ENCODE data around the gene SLC39A11.

SLC39A11 gene

DNA sequence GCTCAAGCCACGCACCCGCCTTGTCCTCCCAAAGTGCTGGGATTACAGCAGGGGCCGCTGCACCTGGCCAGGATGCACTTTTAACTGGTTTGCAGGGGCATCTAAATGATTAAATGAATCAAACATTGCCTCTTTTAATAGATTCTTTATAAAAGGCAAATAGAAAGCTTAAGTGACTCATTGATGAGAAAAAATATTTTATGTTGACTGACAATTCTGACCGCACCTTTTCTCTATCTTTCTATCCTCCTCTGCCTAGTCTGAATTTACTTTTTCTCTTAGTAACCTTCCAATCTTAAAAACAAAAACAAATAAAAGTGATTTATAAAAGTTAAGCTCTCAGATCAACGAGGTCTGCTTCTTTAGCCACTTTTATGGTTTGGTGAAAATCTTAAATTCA is 35.3 kb downstream of the SLC39A11 start:
- TF ChIP-seq EP300 (IDR thresholded peaks at IDR 0.05; ENCODE audit: borderline replicate concordance) (no peak), ZBTB7A (IDR thresholded peaks at IDR 0.05; ENCODE audit: low read depth) (no peak)

DNA sequence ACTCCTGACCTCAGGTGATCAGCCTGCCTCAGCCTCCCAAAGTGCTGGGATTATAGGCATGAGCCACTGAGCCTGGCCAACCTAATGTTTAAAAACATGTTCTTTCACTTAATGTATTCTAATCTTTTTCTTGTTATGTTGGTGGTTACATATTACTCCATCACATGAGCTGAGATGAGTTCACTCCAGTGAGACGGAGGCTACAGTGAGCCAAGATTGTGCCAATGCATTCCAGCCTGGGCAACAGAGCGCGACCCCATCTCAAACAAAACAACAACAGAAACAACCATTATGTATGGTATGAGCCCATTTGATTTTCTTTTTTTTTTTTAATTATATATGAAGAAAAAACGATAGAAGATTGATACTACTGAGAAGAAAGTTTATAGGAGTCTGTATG is 39.6 kb downstream of the SLC39A11 start:
- TF ChIP-seq, protein P1, sequence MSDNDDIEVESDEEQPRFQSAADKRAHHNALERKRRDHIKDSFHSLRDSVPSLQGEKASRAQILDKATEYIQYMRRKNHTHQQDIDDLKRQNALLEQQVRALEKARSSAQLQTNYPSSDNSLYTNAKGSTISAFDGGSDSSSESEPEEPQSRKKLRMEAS (IDR thresholded peaks at IDR 0.05), result no peak
- TF ChIP-seq, protein P2, sequence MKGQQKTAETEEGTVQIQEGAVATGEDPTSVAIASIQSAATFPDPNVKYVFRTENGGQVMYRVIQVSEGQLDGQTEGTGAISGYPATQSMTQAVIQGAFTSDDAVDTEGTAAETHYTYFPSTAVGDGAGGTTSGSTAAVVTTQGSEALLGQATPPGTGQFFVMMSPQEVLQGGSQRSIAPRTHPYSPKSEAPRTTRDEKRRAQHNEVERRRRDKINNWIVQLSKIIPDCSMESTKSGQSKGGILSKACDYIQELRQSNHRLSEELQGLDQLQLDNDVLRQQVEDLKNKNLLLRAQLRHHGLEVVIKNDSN (IDR thresholded peaks at IDR 0.05), result no peak
- TF ChIP-seq TEAD4 (IDR thresholded peaks at IDR 0.05) (peak; percentile 50), TCF12 (IDR thresholded peaks at IDR 0.05; ENCODE audit: low read depth) (no peak), TAF1 (IDR thresholded peaks at IDR 0.05; ENCODE audit: low read depth) (no peak), RAD21 (IDR thresholded peaks at IDR 0.05; ENCODE audit: low read depth) (no peak)
- TF ChIP-seq, protein P3, sequence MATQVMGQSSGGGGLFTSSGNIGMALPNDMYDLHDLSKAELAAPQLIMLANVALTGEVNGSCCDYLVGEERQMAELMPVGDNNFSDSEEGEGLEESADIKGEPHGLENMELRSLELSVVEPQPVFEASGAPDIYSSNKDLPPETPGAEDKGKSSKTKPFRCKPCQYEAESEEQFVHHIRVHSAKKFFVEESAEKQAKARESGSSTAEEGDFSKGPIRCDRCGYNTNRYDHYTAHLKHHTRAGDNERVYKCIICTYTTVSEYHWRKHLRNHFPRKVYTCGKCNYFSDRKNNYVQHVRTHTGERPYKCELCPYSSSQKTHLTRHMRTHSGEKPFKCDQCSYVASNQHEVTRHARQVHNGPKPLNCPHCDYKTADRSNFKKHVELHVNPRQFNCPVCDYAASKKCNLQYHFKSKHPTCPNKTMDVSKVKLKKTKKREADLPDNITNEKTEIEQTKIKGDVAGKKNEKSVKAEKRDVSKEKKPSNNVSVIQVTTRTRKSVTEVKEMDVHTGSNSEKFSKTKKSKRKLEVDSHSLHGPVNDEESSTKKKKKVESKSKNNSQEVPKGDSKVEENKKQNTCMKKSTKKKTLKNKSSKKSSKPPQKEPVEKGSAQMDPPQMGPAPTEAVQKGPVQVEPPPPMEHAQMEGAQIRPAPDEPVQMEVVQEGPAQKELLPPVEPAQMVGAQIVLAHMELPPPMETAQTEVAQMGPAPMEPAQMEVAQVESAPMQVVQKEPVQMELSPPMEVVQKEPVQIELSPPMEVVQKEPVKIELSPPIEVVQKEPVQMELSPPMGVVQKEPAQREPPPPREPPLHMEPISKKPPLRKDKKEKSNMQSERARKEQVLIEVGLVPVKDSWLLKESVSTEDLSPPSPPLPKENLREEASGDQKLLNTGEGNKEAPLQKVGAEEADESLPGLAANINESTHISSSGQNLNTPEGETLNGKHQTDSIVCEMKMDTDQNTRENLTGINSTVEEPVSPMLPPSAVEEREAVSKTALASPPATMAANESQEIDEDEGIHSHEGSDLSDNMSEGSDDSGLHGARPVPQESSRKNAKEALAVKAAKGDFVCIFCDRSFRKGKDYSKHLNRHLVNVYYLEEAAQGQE (IDR thresholded peaks at IDR 0.05; ENCODE audit: low read depth), result no peak

DNA sequence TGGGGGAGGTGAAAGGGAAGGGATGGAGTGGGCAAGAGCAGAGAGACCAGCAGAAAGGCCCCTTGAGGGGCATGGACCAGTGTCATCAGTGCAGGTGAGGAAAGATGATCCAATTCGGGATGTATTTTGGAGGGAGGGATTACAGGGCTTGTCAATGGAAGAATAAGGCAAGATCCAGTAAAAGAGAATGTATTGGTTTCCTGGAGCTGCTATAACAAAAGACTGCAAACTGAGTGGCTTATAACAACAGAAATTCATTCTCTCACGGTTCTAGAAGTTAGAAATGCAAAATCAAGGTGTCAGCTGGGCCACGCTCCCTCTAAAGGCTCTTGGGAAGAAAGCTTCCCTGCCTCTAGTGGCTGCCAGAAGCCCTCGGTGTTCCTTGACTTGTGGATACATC is 41.7 kb downstream of the SLC39A11 start:
- TF ChIP-seq CEBPB (IDR thresholded peaks at IDR 0.05) (no peak), TAF1 (IDR thresholded peaks at IDR 0.05; ENCODE audit: low read depth) (no peak), TEAD4 (IDR thresholded peaks at IDR 0.05) (no peak), ZBTB7A (IDR thresholded peaks at IDR 0.05; ENCODE audit: low read depth) (no peak), RAD21 (IDR thresholded peaks at IDR 0.05; ENCODE audit: low read depth) (no peak), CREB1 (IDR thresholded peaks at IDR 0.05; ENCODE audit: low read depth) (no peak), FOXM1 (IDR thresholded peaks at IDR 0.05; ENCODE audit: borderline replicate concordance, low read depth) (no peak), EGR1 (IDR thresholded peaks at IDR 0.05) (no peak), EP300 (IDR thresholded peaks at IDR 0.05; ENCODE audit: borderline replicate concordance) (no peak), TCF12 (IDR thresholded peaks at IDR 0.05; ENCODE audit: low read depth) (no peak)
- TF ChIP-seq, protein P1 (IDR thresholded peaks at IDR 0.05), result no peak
- TF ChIP-seq, protein P3 (IDR thresholded peaks at IDR 0.05; ENCODE audit: low read depth), result no peak
- TF ChIP-seq, protein P2 (IDR thresholded peaks at IDR 0.05), result no peak

DNA sequence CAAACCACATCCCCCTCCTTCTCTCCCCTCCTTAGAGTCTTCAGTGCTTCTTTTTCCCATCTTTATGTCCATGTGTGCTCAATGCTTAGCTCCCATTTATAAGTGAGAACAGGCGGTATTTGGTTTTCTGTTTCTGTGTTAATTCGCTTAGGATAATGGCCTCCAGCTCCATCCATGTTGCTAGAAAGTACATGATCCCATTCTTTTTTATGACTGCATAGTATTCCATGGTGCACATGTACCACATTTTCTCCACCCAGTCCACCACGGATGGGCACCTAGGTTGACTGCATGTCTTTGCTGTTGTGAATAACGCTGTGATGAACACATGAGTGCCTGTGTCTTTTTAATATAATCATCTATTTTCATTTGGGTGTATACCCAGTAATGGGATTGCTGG is 44.3 kb downstream of the SLC39A11 start:
- no peak for TF ChIP-seq TAF1 (IDR thresholded peaks at IDR 0.05; ENCODE audit: low read depth)
- TF ChIP-seq ZBTB7A (IDR thresholded peaks at IDR 0.05; ENCODE audit: low read depth), result no peak
- no peak for TF ChIP-seq EP300 (IDR thresholded peaks at IDR 0.05; ENCODE audit: borderline replicate concordance)
- TF ChIP-seq, protein P1 (IDR thresholded peaks at IDR 0.05), result no peak
- no peak for TF ChIP-seq EGR1 (IDR thresholded peaks at IDR 0.05)
- TF ChIP-seq, protein P3 (IDR thresholded peaks at IDR 0.05; ENCODE audit: low read depth), result no peak
- TF ChIP-seq FOXM1 (IDR thresholded peaks at IDR 0.05; ENCODE audit: borderline replicate concordance, low read depth), result no peak
- no peak for TF ChIP-seq RAD21 (IDR thresholded peaks at IDR 0.05; ENCODE audit: low read depth)
- no peak for TF ChIP-seq TCF12 (IDR thresholded peaks at IDR 0.05; ENCODE audit: low read depth)
- TF ChIP-seq CREB1 (IDR thresholded peaks at IDR 0.05; ENCODE audit: low read depth), result no peak
- no peak for TF ChIP-seq YY1 (IDR thresholded peaks at IDR 0.05; ENCODE audit: low read depth)
- no peak for TF ChIP-seq NFIC (IDR thresholded peaks at IDR 0.05)
- TF ChIP-seq, protein P2 (IDR thresholded peaks at IDR 0.05), result no peak
- no peak for TF ChIP-seq CEBPB (IDR thresholded peaks at IDR 0.05)
- TF ChIP-seq TEAD4 (IDR thresholded peaks at IDR 0.05), result no peak
